Brain microvascular endothelial cell (primary cell): ENCODE data around the gene SLC26A4.

Experiments used
- DNase-seq: peaks from one replicate; pipeline ENCODE4 v3.0.0-alpha.2; 2020
- H3K27ac ChIP-seq: fragments of 250-450 bp; sonication (Bioruptor Pico); 2 replicates; pipeline ENCODE4 v1.5.1; 2020; ENCODE audit warnings: mild to moderate bottlenecking, moderate library complexity
- H3K27me3 ChIP-seq: fragments of 250-450 bp; sonication (Bioruptor Pico); replicated peaks from 2 replicates; pipeline ENCODE4 v1.5.1; 2020; ENCODE audit warnings: mild to moderate bottlenecking
- H3K36me3 ChIP-seq: fragments of 250-450 bp; sonication (Bioruptor Pico); replicated peaks from 2 replicates; pipeline ENCODE4 v1.5.1; 2020; ENCODE audit warnings: mild to moderate bottlenecking
- H3K4me3 ChIP-seq: 2 replicates; pipeline ENCODE4 v1.5.1; 2011; ENCODE audit warnings: low read depth, mild to moderate bottlenecking, control low read depth, low read length, moderate library complexity
- CTCF ChIP-seq: IDR thresholded peaks from 2 replicates; pipeline ENCODE4 v1.5.1; 2011; ENCODE audit warnings: low read depth, mild to moderate bottlenecking, moderate library complexity, low read length, control low read depth, inconsistent platforms; ENCODE audit errors: missing control alignments
- in situ Hi-C: cut with HindIII; loops from 2 replicates; pipeline ENCODE4 v1.10.0; 2017; ENCODE audit warnings: low sequenced_read_pairs, low pct_ligation_motif_present

The SLC26A4 gene

GRCh38 chr7:107684287-107684686, 23.7 kb downstream of the SLC26A4 start:
- no peak for TF ChIP-seq CTCF
- in situ Hi-C loops, result no loop called here
- H3K27me3 ChIP-seq, result no peaks in the 10 kb centered on the region

DNA sequence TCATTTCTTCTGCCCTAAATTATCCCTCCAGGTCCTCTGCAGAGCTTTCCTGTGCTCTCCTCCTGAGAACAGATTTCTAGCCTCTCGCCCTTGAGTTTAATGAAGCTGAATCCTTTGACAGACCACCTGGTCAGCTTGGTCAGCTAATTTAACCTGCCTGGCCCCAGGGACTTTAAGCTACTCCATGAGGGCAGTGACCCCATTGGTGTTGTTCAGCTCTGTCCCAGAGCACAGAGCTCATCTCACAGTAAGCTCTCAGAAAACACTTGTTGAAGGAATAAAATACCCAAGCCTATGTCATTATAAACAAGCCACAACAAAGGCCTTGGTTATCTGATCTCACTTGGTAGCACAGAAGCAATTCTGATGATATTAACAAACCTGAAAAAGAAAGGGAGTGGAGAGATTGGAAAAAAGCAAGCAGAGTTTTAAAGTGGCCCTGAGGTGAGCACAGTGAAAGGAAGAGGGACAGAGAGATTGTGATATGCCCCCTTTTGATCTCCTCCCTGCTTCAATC, 24.4 kb downstream of the SLC26A4 start:
- no peak for TF ChIP-seq CTCF
- DNase-seq, result no peak
- Histone ChIP-seq H3K27ac (no peak overlapping the region), H3K36me3 (no peaks in the 10 kb centered on the region), H3K27me3 (no peaks in the 10 kb centered on the region), H3K4me3 (no peak overlapping the region)
- in situ Hi-C loops, result no loop called here

More at GRCh38 chr7:107684287-107684686, 23.7 kb downstream of the SLC26A4 start:
- DNase-seq, result no peak
- H3K36me3 ChIP-seq, result no peaks in the 10 kb centered on the region
- H3K27ac ChIP-seq, result no peak overlapping the region
- H3K4me3 ChIP-seq, result no peak overlapping the region

DNA sequence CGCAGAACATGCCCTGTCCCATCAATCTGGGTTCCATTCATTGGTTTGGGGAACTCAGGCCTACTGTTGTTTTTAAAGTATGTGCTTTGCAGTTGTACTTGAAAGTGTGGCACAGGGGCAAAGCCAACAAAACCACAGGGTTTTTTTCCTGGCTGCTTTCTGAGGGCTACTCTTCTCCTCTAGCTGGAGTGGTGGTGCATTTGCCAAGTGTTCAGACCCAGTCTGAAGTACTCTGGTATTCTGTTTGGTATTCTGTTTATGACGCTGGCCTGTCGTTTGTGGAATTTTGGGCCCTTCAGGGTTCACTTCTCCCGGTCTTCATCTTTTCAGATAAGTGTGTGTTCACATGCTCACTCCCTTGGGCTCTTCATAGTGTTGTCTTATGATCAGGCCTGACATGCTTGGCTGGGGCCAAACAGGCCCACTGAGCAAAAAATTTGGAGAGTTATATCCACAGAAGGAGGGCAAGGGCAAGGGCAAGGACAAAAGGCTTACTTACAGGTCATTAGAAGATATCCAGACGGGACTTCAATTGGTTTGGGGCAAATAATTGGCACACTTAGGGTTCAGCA, 26.3 kb downstream of the SLC26A4 start:
- no peaks in the 10 kb centered on the region for H3K36me3 ChIP-seq
- no peaks in the 10 kb centered on the region for H3K27me3 ChIP-seq
- in situ Hi-C loops, result no loop called here
- H3K27ac ChIP-seq, result no peak overlapping the region
- no peak overlapping the region for H3K4me3 ChIP-seq
- no peak for DNase-seq
- no peak for TF ChIP-seq CTCF

GRCh38 chr7:107687656-107688055, 27.0 kb downstream of the SLC26A4 start:
- Histone ChIP-seq H3K27me3 (no peaks in the 10 kb centered on the region), H3K36me3 (no peaks in the 10 kb centered on the region), H3K4me3 (no peak overlapping the region), H3K27ac (no peak overlapping the region)
- TF ChIP-seq CTCF, result no peak
- in situ Hi-C loops, result no loop called here
- peak; percentile 68 for DNase-seq

GRCh38 chr7:107689553-107689952, 28.9 kb downstream of the SLC26A4 start:
- in situ Hi-C loops, result no loop called here
- Histone ChIP-seq H3K27me3 (no peaks in the 10 kb centered on the region), H3K4me3 (no peak overlapping the region), H3K36me3 (no peaks in the 10 kb centered on the region), H3K27ac (no peak overlapping the region)
- TF ChIP-seq CTCF, result no peak
- no peak for DNase-seq

DNA sequence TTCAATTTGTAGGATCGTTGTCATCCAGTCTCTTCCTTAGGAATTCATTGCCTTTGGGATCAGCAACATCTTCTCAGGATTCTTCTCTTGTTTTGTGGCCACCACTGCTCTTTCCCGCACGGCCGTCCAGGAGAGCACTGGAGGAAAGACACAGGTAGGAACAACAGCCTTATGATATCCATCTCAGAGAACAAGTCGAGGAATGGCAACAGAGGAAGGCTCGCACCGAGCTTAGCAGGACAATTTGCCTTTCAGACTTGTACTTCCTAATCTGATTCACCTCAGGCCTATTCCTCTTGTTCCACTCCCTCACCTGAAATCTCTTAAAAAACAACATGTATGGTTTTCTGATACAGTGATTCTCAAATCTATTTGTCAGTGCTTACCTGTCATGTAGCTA, 29.5 kb downstream of the SLC26A4 start:
- DNase-seq, result no peak
- Histone ChIP-seq H3K27me3 (no peaks in the 10 kb centered on the region), H3K36me3 (no peaks in the 10 kb centered on the region), H3K27ac (no peak overlapping the region), H3K4me3 (no peak overlapping the region)
- in situ Hi-C loops, result no loop called here
- no peak for TF ChIP-seq CTCF
